HL-60 (cell line): ENCODE data around the gene DCLK2.

ENCODE experiments used
- GABPA ChIP-seq: IDR thresholded peaks from 2 replicates; pipeline ENCODE4 v1.6.1; 2012; ENCODE audit warnings: low read depth
- POLR2AphosphoS5 ChIP-seq: IDR thresholded peaks from 2 replicates; pipeline ENCODE4 v1.6.1; 2012; ENCODE audit warnings: low read depth
- TF ChIP-seq, protein P1 (sequence below): IDR thresholded peaks from one replicate; pipeline ENCODE4 v1.5.1; 2011; ENCODE audit warnings: low read length, control low read depth, inconsistent platforms; ENCODE audit not compliant: insufficient read depth
- TF ChIP-seq, protein P2 (sequence below): IDR thresholded peaks from 2 replicates; pipeline ENCODE4 v1.6.1; 2012; ENCODE audit warnings: low read depth; ENCODE audit not compliant: insufficient replicate concordance

DNA sequence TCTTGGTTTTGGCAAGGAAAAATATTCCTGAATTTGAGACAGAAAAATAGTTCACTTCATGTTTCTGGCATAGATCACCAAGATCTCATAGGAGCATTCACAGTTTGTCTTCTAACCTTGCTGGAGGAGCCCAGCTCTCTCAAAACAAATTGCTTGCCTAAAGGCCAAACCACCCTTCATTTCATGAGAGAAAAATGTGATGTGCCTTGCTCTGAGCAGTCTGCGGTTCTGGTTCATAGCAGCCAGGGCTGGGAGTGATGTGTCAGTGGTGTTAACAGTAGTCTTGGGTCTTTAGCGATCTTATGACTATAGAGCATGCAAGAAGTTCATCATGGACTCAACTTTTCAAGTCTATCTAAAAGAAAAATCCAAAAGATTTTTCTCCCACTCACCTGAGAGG is 183.3 kb downstream of the DCLK2 start:
- TF ChIP-seq, protein P1, sequence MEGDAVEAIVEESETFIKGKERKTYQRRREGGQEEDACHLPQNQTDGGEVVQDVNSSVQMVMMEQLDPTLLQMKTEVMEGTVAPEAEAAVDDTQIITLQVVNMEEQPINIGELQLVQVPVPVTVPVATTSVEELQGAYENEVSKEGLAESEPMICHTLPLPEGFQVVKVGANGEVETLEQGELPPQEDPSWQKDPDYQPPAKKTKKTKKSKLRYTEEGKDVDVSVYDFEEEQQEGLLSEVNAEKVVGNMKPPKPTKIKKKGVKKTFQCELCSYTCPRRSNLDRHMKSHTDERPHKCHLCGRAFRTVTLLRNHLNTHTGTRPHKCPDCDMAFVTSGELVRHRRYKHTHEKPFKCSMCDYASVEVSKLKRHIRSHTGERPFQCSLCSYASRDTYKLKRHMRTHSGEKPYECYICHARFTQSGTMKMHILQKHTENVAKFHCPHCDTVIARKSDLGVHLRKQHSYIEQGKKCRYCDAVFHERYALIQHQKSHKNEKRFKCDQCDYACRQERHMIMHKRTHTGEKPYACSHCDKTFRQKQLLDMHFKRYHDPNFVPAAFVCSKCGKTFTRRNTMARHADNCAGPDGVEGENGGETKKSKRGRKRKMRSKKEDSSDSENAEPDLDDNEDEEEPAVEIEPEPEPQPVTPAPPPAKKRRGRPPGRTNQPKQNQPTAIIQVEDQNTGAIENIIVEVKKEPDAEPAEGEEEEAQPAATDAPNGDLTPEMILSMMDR, result no peak
- TF ChIP-seq POLR2AphosphoS5, result no peak
- TF ChIP-seq GABPA, result no peak
- TF ChIP-seq, protein P2, sequence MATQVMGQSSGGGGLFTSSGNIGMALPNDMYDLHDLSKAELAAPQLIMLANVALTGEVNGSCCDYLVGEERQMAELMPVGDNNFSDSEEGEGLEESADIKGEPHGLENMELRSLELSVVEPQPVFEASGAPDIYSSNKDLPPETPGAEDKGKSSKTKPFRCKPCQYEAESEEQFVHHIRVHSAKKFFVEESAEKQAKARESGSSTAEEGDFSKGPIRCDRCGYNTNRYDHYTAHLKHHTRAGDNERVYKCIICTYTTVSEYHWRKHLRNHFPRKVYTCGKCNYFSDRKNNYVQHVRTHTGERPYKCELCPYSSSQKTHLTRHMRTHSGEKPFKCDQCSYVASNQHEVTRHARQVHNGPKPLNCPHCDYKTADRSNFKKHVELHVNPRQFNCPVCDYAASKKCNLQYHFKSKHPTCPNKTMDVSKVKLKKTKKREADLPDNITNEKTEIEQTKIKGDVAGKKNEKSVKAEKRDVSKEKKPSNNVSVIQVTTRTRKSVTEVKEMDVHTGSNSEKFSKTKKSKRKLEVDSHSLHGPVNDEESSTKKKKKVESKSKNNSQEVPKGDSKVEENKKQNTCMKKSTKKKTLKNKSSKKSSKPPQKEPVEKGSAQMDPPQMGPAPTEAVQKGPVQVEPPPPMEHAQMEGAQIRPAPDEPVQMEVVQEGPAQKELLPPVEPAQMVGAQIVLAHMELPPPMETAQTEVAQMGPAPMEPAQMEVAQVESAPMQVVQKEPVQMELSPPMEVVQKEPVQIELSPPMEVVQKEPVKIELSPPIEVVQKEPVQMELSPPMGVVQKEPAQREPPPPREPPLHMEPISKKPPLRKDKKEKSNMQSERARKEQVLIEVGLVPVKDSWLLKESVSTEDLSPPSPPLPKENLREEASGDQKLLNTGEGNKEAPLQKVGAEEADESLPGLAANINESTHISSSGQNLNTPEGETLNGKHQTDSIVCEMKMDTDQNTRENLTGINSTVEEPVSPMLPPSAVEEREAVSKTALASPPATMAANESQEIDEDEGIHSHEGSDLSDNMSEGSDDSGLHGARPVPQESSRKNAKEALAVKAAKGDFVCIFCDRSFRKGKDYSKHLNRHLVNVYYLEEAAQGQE, result no peak
